HepG2 (cell line): ENCODE results near the gene WWC2. TPM values are rescaled to one million over a fixed set of nuclear protein-coding genes. Genes with fewer than 3 reads are reported as not detected.

Experiments
- AHR ChIP-seq: IDR thresholded peaks from 2 replicates; pipeline ENCODE4 v1.6.1; 2018; ENCODE audit warnings: missing genetic modification reagents, missing compliant biosample characterization
- ELF3 ChIP-seq: IDR thresholded peaks from 2 replicates; pipeline ENCODE4 v1.6.1; 2016; ENCODE audit warnings: missing genetic modification reagents, missing compliant biosample characterization
- FOXP1 ChIP-seq, 2 experiments: fragments of 450-650 bp in 1 of 2; IDR thresholded peaks; 2 replicates each; pipeline ENCODE4 v1.6.1; 2017 to 2018; ENCODE audit warnings: antibody characterized with exemption in 1 of 2
- MED13 ChIP-seq: sonication (generic); formaldehyde crosslinking; IDR thresholded peaks from 2 replicates; pipeline ENCODE4 v1.5.0; 2020; ENCODE audit warnings: missing genetic modification reagents
- MTA3 ChIP-seq: sonication (generic); formaldehyde crosslinking; IDR thresholded peaks from 2 replicates; pipeline ENCODE4 v1.4.0; 2020; ENCODE audit warnings: missing genetic modification reagents
- PHF21A ChIP-seq: sonication (generic); formaldehyde crosslinking; IDR thresholded peaks from 2 replicates; pipeline ENCODE4 v1.5.0; 2020; ENCODE audit warnings: mild to moderate bottlenecking, missing genetic modification reagents
- POLR2AphosphoS5 ChIP-seq: IDR thresholded peaks from 2 replicates; pipeline ENCODE4 v1.6.1; 2012; ENCODE audit warnings: low read depth, low read length
- SALL2 ChIP-seq: sonication (generic); formaldehyde crosslinking; IDR thresholded peaks from 2 replicates; pipeline ENCODE4 v1.8.1; 2023; ENCODE audit warnings: mild to moderate bottlenecking, missing genetic modification reagents, inconsistent platforms
- SAP130 ChIP-seq: IDR thresholded peaks from 2 replicates; pipeline ENCODE4 v1.6.1; 2016; ENCODE audit warnings: low read depth
- ZNF337 ChIP-seq: sonication (generic); formaldehyde crosslinking; IDR thresholded peaks from 2 replicates; pipeline ENCODE4 v1.5.1; 2020; ENCODE audit warnings: missing genetic modification reagents, low read depth, mild to moderate bottlenecking, borderline replicate concordance
- ZNF615 ChIP-seq: sonication (generic); formaldehyde crosslinking; IDR thresholded peaks from 2 replicates; pipeline ENCODE4 v1.5.0; 2020; ENCODE audit warnings: mild to moderate bottlenecking, missing genetic modification reagents, borderline replicate concordance
- ZNF619 ChIP-seq: sonication (generic); formaldehyde crosslinking; IDR thresholded peaks from 2 replicates; pipeline ENCODE4 v1.4.0; 2020; ENCODE audit warnings: mild to moderate bottlenecking, missing genetic modification reagents
- ZNF713 ChIP-seq: sonication (generic); formaldehyde crosslinking; IDR thresholded peaks from 2 replicates; pipeline ENCODE4 v1.4.0; 2020; ENCODE audit warnings: mild to moderate bottlenecking, missing genetic modification reagents
- ZNF724P ChIP-seq: sonication (generic); formaldehyde crosslinking; IDR thresholded peaks from 2 replicates; pipeline ENCODE4 v1.8.0; 2022; ENCODE audit warnings: missing genetic modification reagents, borderline replicate concordance
- polyA plus RNA-seq, 8 experiments: library from polyadenylated mRNA; depleted of rRNA in 3 of 8; stranded (reverse) in 7 of 8; unstranded in 1 of 8; fragments of >200 nt; fragmentation: Illumina TruSeq in 4 of 8; extraction: Trizol in 4 of 8; gene quantifications; 2 replicates each; pipeline versions ENCODE4 v1.2.1 to v1.2.3, GENCODE V29; 2011 to 2016; ENCODE audit warnings: low read depth in 4 of 8, missing spikeins in 1 of 8, mixed read lengths in 1 of 8; ENCODE audit not compliant: insufficient read depth in 1 of 8
- total RNA-seq, 5 experiments: library from RNA; depleted of rRNA; stranded (reverse); fragments of >200 nt; fragmentation: Illumina TruSeq; extraction: Trizol; gene quantifications; 2 replicates each; pipeline ENCODE4 v1.2.3, GENCODE V29; 2016; ENCODE audit warnings: low read depth in 1 of 5
- TF ChIP-seq, protein P1 (sequence below): sonication (generic); formaldehyde crosslinking; IDR thresholded peaks from 2 replicates; pipeline ENCODE4 v1.4.0; 2020; ENCODE audit warnings: missing genetic modification reagents, borderline replicate concordance
- TF ChIP-seq, protein P2 (sequence below): sonication (generic); formaldehyde crosslinking; IDR thresholded peaks from 2 replicates; pipeline ENCODE4 v1.4.0; 2020; ENCODE audit warnings: mild to moderate bottlenecking, missing genetic modification reagents
- TF ChIP-seq, protein P3 (sequence below): sonication (generic); formaldehyde crosslinking; IDR thresholded peaks from 2 replicates; pipeline ENCODE4 v1.4.0; 2020; ENCODE audit warnings: missing genetic modification reagents, mild to moderate bottlenecking, borderline replicate concordance
- TF ChIP-seq, protein P4 (sequence below): sonication (generic); formaldehyde crosslinking; IDR thresholded peaks from 2 replicates; pipeline ENCODE4 v1.5.0; 2020; ENCODE audit warnings: mild to moderate bottlenecking, missing genetic modification reagents
- TF ChIP-seq, protein P5 (sequence below): sonication (generic); formaldehyde crosslinking; IDR thresholded peaks from 2 replicates; pipeline ENCODE4 v1.9.0; 2022; ENCODE audit warnings: low read depth, missing genetic modification reagents

Gene WWC2
- total and polyA plus RNA-seq, 2 of the 13 experiments (the other 11 are each of a cell fraction or from before 2014, with no cell fraction given): 40.0 to 50.1 TPM

DNA sequence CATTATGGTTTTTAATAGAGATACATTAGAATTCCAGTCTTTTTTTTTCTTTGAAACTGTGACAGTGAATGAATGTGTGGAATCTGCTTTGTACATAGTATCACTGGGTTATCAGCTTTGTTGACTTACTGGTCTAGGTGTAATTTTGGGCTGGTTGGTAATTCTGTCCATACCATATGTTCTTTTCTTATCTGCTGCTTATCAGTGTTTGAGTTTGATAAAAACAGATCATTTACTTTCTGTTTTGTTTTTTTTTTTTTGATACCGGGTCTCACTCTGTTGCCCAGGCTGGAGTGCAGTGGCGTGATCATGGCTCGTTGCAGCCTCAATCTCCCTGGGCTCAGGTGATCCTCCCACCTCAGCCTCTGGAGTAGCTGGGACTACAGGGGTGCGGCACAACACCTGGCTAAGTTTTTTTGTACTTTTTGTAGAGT, 12.4 kb downstream of the WWC2 start (continued):
- TF ChIP-seq, protein P1, sequence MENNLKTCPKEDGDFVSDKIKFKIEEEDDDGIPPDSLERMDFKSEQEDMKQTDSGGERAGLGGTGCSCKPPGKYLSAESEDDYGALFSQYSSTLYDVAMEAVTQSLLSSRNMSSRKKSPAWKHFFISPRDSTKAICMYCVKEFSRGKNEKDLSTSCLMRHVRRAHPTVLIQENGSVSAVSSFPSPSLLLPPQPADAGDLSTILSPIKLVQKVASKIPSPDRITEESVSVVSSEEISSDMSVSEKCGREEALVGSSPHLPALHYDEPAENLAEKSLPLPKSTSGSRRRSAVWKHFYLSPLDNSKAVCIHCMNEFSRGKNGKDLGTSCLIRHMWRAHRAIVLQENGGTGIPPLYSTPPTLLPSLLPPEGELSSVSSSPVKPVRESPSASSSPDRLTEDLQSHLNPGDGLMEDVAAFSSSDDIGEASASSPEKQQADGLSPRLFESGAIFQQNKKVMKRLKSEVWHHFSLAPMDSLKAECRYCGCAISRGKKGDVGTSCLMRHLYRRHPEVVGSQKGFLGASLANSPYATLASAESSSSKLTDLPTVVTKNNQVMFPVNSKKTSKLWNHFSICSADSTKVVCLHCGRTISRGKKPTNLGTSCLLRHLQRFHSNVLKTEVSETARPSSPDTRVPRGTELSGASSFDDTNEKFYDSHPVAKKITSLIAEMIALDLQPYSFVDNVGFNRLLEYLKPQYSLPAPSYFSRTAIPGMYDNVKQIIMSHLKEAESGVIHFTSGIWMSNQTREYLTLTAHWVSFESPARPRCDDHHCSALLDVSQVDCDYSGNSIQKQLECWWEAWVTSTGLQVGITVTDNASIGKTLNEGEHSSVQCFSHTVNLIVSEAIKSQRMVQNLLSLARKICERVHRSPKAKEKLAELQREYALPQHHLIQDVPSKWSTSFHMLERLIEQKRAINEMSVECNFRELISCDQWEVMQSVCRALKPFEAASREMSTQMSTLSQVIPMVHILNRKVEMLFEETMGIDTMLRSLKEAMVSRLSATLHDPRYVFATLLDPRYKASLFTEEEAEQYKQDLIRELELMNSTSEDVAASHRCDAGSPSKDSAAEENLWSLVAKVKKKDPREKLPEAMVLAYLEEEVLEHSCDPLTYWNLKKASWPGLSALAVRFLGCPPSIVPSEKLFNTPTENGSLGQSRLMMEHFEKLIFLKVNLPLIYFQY (CRISPR knock-in tag): peak; percentile 74; the same call in 1 of the 2 replicates
- TF ChIP-seq AHR (no peak), ZNF619 (CRISPR knock-in tag) (no peak), SALL2 (CRISPR knock-in tag) (no peak), ELF3 (CRISPR knock-in tag) (peak; percentile 56; the same call in 1 of the 2 replicates), SAP130 (CRISPR knock-in tag) (peak; percentile 86), ZNF724P (CRISPR knock-in tag) (no peak), ZNF337 (no peak), POLR2AphosphoS5 (no peak), ZNF615 (no peak), PHF21A (CRISPR knock-in tag) (peak; percentile 66), ZNF713 (no peak), FOXP1 (IDR thresholded peaks at IDR 0.05) (no peak), FOXP1 (CRISPR knock-in tag; IDR thresholded peaks at IDR 0.05) (peak; percentile 66; the same call in 1 of the 2 replicates), MTA3 (no peak), MED13 (CRISPR knock-in tag) (no peak)
- TF ChIP-seq, protein P2, sequence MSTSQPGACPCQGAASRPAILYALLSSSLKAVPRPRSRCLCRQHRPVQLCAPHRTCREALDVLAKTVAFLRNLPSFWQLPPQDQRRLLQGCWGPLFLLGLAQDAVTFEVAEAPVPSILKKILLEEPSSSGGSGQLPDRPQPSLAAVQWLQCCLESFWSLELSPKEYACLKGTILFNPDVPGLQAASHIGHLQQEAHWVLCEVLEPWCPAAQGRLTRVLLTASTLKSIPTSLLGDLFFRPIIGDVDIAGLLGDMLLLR (CRISPR knock-in tag): no peak
- TF ChIP-seq, protein P3, sequence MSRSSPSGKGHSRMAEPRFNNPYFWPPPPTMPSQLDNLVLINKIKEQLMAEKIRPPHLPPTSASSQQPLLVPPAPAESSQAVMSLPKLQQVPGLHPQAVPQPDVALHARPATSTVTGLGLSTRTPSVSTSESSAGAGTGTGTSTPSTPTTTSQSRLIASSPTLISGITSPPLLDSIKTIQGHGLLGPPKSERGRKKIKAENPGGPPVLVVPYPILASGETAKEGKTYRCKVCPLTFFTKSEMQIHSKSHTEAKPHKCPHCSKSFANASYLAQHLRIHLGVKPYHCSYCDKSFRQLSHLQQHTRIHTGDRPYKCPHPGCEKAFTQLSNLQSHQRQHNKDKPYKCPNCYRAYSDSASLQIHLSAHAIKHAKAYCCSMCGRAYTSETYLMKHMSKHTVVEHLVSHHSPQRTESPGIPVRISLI (CRISPR knock-in tag): peak; percentile 95
- TF ChIP-seq, protein P4, sequence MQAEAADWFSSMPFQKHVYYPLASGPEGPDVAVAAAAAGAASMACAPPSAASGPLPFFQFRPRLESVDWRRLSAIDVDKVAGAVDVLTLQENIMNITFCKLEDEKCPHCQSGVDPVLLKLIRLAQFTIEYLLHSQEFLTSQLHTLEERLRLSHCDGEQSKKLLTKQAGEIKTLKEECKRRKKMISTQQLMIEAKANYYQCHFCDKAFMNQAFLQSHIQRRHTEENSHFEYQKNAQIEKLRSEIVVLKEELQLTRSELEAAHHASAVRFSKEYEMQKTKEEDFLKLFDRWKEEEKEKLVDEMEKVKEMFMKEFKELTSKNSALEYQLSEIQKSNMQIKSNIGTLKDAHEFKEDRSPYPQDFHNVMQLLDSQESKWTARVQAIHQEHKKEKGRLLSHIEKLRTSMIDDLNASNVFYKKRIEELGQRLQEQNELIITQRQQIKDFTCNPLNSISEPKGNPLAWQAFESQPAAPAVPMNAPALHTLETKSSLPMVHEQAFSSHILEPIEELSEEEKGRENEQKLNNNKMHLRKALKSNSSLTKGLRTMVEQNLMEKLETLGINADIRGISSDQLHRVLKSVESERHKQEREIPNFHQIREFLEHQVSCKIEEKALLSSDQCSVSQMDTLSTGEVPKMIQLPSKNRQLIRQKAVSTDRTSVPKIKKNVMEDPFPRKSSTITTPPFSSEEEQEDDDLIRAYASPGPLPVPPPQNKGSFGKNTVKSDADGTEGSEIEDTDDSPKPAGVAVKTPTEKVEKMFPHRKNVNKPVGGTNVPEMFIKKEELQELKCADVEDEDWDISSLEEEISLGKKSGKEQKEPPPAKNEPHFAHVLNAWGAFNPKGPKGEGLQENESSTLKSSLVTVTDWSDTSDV: no peak
- TF ChIP-seq, protein P5, sequence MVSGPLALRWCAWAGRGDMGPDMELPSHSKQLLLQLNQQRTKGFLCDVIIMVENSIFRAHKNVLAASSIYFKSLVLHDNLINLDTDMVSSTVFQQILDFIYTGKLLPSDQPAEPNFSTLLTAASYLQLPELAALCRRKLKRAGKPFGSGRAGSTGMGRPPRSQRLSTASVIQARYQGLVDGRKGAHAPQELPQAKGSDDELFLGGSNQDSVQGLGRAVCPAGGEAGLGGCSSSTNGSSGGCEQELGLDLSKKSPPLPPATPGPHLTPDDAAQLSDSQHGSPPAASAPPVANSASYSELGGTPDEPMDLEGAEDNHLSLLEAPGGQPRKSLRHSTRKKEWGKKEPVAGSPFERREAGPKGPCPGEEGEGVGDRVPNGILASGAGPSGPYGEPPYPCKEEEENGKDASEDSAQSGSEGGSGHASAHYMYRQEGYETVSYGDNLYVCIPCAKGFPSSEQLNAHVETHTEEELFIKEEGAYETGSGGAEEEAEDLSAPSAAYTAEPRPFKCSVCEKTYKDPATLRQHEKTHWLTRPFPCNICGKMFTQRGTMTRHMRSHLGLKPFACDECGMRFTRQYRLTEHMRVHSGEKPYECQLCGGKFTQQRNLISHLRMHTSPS (CRISPR knock-in tag): no peak
